Measurements from ENCODE around the gene PTPRN2.
"Not testable (repeated sequence)": the region's sequence is repeated elsewhere in the genome, so short reads cannot be mapped to it uniquely, and the experiment has no call there.

The PTPRN2 gene

GRCh38 chr7:157599491-157599890 lies 988.1 kb downstream of the PTPRN2 start:
- H3K4me1 Mint-ChIP-seq = peaks cover 4% of the 10 kb centered on the region
- H3K36me3 Mint-ChIP-seq = no peaks in the 10 kb centered on the region
- no peaks in the 10 kb centered on the region for H3K27me3 Mint-ChIP-seq
- no peak overlapping the region for H3K27ac Mint-ChIP-seq
- H3K9me3 Mint-ChIP-seq = no peaks in the 10 kb centered on the region
- no peak overlapping the region for H3K4me3 Mint-ChIP-seq

- Mint-ChIP-seq H3K36me3 (no peaks in the 10 kb centered on the region), H3K9me3 (no peaks in the 10 kb centered on the region), H3K27ac (no peak overlapping the region), H3K27me3 (no peaks in the 10 kb centered on the region), H3K4me1 (peaks cover 4% of the 10 kb centered on the region), H3K4me3 (no peak overlapping the region)
Measured at GRCh38 chr7:157597562-157597961, 990.1 kb downstream of the PTPRN2 start.

DNA sequence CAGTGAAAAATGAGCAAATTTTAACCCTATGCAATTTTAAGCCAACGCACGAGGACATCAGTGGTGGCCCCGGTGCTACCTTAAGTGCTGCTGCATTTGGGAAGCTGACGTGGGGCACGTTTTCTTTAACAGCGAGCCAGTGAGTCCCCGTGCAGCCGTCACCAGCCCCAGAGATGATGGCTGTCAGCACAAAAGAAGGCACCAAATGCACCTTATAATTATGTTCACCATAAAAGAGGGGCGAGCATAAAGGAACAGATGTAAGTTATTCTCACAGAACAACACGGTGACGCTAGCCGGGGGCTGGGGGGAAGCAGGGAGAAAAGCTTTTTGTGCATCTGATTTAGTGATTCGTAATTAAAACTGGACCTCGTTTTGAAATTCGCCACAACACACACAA lies 990.7 kb downstream of the PTPRN2 start:
- H3K27ac Mint-ChIP-seq = no peak overlapping the region
- no peaks in the 10 kb centered on the region for H3K9me3 Mint-ChIP-seq
- no peaks in the 10 kb centered on the region for H3K36me3 Mint-ChIP-seq
- H3K27me3 Mint-ChIP-seq = no peaks in the 10 kb centered on the region
- no peak overlapping the region for H3K4me3 Mint-ChIP-seq
- peaks cover 4% of the 10 kb centered on the region for H3K4me1 Mint-ChIP-seq

DNA sequence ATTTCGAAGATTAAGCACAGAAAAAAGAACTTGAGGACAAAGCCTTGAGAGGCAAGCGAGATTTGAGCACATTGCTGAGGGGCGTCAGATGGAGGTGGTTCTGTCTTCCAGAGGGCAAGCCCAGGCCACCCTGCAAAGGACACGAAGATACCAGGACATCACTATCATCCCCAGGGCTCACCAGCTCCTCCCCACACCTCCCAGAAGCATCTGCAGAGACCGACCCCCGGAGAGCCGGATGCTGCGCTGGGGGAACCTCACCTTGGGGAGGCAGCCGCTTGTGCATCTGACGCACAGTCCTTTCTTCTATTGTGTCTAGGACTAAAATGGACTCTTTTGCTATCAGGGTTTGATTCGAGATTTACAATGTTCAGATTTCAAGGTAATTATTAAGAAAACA lies 991.2 kb downstream of the PTPRN2 start:
- H3K27ac Mint-ChIP-seq = no peak overlapping the region
- H3K36me3 Mint-ChIP-seq = no peaks in the 10 kb centered on the region
- H3K9me3 Mint-ChIP-seq = no peaks in the 10 kb centered on the region
- peaks cover 4% of the 10 kb centered on the region for H3K4me1 Mint-ChIP-seq
- H3K27me3 Mint-ChIP-seq = no peaks in the 10 kb centered on the region
- no peak overlapping the region for H3K4me3 Mint-ChIP-seq

GRCh38 chr7:157596026-157596425 lies 991.6 kb downstream of the PTPRN2 start:
- Mint-ChIP-seq H3K4me1 (peaks cover 4% of the 10 kb centered on the region), H3K27me3 (no peaks in the 10 kb centered on the region), H3K9me3 (no peaks in the 10 kb centered on the region), H3K27ac (no peak overlapping the region), H3K36me3 (no peaks in the 10 kb centered on the region), H3K4me3 (no peak overlapping the region)

DNA sequence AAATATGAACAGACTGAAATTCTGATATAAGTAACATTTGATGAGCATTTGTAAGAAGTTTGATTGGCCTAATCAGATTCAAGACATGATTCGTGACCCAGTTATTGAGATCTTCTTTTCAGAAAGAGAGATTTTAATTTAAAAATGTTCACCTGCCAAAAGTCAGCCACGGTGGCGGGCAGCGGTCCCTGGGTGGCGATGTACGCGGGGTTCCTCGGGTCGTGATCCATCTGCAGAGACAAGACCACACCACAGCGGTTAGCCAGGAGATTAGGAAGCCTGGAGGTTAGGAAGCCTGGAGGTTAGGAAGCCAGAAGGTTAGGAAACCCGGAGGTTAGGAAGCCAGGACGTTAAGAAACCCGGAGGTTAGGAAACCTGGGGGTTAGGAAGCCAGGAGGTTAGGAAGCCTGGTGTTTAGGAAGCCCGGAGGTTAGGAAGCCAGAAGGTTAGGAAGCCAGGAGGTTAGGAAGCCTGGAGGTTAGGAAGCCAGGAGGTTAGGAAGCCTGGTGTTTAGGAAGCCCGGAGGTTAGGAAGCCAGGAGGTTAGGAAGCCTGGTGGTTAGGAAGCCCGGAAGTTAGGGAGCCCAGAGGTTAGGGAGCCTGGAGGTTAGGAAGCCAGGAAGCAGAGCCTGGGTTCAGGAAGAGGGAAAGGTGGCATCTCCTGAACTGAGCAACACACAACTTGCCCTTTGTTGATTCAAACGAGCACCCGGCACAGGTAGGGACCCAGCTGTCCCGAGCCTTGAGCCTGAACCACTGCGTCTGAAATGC lies 992.4 kb downstream of the PTPRN2 start:
- Mint-ChIP-seq H3K9me3 (no peaks in the 10 kb centered on the region), H3K36me3 (no peaks in the 10 kb centered on the region), H3K27me3 (no peaks in the 10 kb centered on the region), H3K4me1 (peaks cover 4% of the 10 kb centered on the region), H3K4me3 (no peak overlapping the region), H3K27ac (no peak overlapping the region)

- Mint-ChIP-seq H3K36me3 (no peaks in the 10 kb centered on the region), H3K27ac (no peak overlapping the region), H3K9me3 (no peaks in the 10 kb centered on the region), H3K27me3 (no peaks in the 10 kb centered on the region), H3K4me3 (no peak overlapping the region), H3K4me1 (peaks cover 4% of the 10 kb centered on the region)
Measured at GRCh38 chr7:157594306-157594705, 993.3 kb downstream of the PTPRN2 start.

- Mint-ChIP-seq H3K36me3 (no peaks in the 10 kb centered on the region), H3K27me3 (peaks cover 1% of the 10 kb centered on the region), H3K4me3 (no peak overlapping the region), H3K4me1 (peaks cover 4% of the 10 kb centered on the region), H3K9me3 (no peaks in the 10 kb centered on the region), H3K27ac (no peak overlapping the region)
Measured at GRCh38 chr7:157593541-157593940, 994.1 kb downstream of the PTPRN2 start.

GRCh38 chr7:157592636-157593320 lies 994.8 kb downstream of the PTPRN2 start:
- not testable (repeated sequence) for H3K4me3 Mint-ChIP-seq, H3K27ac Mint-ChIP-seq, H3K36me3 Mint-ChIP-seq, H3K4me1 Mint-ChIP-seq, H3K9me3 Mint-ChIP-seq, H3K27me3 Mint-ChIP-seq

- no peak overlapping the region for H3K4me3 Mint-ChIP-seq
- no peaks in the 10 kb centered on the region for H3K9me3 Mint-ChIP-seq
- H3K27me3 Mint-ChIP-seq = peaks cover 2% of the 10 kb centered on the region
- H3K4me1 Mint-ChIP-seq = peaks cover 3% of the 10 kb centered on the region
- H3K27ac Mint-ChIP-seq = no peak overlapping the region
- H3K36me3 Mint-ChIP-seq = no peaks in the 10 kb centered on the region
Measured at GRCh38 chr7:157590526-157590925, 997.1 kb downstream of the PTPRN2 start.

DNA sequence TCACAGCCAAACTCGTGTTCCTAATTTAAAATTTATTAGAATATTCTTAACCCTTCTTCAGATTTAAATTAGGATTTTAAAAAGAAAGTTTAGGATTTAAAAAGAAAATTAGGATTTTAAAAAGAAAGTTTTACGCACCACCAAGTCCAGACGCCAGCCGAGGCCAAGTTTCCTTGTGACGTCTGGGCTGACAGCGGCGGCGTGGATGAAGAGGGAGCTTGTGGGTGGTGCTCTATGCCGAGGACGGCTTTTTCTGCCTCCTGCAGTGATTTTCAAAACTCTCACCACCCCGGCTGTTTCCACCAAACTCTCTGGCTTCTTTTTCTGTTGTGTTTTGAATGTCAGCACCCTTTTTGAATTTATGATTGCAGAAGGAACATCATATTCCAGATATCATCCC lies 997.9 kb downstream of the PTPRN2 start:
- Mint-ChIP-seq H3K4me1 (peaks cover 9% of the 10 kb centered on the region), H3K27ac (no peak overlapping the region), H3K4me3 (no peak overlapping the region), H3K27me3 (peaks cover 2% of the 10 kb centered on the region), H3K36me3 (no peaks in the 10 kb centered on the region), H3K9me3 (no peaks in the 10 kb centered on the region)

DNA sequence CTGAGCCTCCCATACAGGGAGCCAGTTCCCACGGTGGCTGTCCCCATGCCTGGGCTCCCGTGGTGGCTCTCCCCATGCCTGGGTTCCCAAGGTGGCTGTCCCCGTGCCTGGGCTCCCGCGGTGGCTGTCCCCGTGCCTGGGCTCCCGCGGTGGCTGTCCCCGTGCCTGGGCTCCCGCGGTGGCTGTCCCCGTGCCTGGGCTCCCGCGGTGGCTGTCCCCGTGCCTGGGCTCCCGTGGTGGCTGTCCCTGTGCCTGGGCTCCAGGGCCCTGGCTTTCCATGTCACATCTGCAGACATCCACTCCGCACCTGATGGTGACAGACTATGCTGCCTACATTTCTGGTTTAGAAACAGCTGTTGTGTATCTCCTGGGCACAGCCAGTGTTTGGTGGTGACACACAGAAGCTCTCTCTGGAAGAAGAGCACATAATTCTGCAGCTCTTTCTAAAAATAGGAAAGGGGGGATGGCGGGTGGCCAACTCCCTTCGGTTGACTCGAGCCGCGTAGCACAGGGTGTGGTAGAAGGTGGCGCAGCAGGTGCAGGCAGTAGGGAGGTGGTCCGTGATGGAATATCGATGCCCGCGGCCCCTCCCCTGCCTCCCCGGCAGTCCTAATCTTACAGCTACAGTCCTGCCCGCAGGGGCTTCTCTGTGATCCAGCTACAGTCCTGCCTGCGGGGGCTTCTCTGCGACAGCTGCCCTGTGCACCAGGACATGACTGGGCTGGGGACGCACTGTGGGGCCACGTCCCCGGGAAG lies 999.6 kb downstream of the PTPRN2 start:
- Mint-ChIP-seq H3K9me3 (no peaks in the 10 kb centered on the region), H3K27me3 (peaks cover 3% of the 10 kb centered on the region), H3K27ac (no peak overlapping the region), H3K36me3 (no peaks in the 10 kb centered on the region), H3K4me1 (peaks cover 14% of the 10 kb centered on the region), H3K4me3 (no peak overlapping the region)

GRCh38 chr7:157587051-157587804 lies 1000.4 kb downstream of the PTPRN2 start:
- Mint-ChIP-seq H3K27ac (no peak overlapping the region), H3K4me1 (peaks cover 14% of the 10 kb centered on the region), H3K27me3 (peaks cover 3% of the 10 kb centered on the region), H3K36me3 (no peaks in the 10 kb centered on the region), H3K4me3 (no peak overlapping the region), H3K9me3 (no peaks in the 10 kb centered on the region)

GRCh38 chr7:157586426-157586955 lies 1001.1 kb downstream of the PTPRN2 start:
- H3K4me1 Mint-ChIP-seq = peaks cover 14% of the 10 kb centered on the region
- H3K27me3 Mint-ChIP-seq = peaks cover 3% of the 10 kb centered on the region
- H3K4me3 Mint-ChIP-seq = no peak overlapping the region
- no peak overlapping the region for H3K27ac Mint-ChIP-seq
- H3K9me3 Mint-ChIP-seq = no peaks in the 10 kb centered on the region
- no peaks in the 10 kb centered on the region for H3K36me3 Mint-ChIP-seq

DNA sequence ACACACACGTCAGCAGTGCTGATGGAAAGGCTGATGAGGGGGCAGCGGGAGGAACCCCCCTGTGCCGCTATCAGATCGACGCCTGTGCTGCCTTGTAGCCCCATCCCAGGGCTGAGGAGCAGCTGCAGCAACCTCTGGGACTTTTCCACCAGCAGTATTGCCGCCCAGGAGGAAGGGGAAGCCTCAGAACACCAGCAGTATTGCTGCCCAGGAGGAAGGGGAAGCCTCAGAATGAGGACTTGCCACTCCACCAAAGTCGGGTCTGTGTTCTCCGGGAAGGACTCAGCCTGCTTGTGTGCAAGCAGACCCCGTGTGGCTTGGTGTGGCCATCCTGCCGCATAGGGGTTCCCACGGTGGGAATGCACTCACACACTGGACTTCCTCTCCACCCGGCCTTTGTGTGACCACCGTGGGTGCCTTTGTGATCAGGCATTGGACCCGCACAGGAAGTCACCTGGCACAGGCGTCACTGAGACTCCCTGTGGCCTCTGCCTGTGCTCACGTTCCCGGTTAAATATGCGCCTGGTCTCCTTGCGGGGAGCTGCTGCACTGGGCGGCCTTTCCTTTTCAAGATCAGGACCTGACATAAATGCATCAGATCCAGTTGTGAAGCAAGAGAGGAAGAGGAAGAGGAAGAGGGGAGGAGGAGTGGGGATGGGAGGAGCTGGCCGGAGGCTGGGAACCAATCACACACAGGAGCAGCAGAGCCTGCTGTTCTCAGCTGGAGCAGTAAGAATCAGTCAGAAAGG lies 1002.3 kb downstream of the PTPRN2 start:
- Mint-ChIP-seq H3K27ac (no peak overlapping the region), H3K27me3 (peaks cover 3% of the 10 kb centered on the region), H3K4me3 (peak overlapping the region; percentile 68), H3K9me3 (no peaks in the 10 kb centered on the region), H3K4me1 (peaks cover 14% of the 10 kb centered on the region), H3K36me3 (no peaks in the 10 kb centered on the region)
